Body of pancreas (tissue), 4 donors: Measurements from ENCODE around the gene ALDH1A1.

ENCODE experiments used
- CTCF ChIP-seq, 7 experiments: fragments of 450-650 bp in 4 of 7; fragments of 200-600 bp in 3 of 7; sonication (generic) in 3 of 7; IDR thresholded peaks; one replicate each; pipeline ENCODE4 v1.5.1; 2016 to 2019; ENCODE audit warnings: antibody characterized with exemption in 7 of 7
- POLR2A ChIP-seq, 3 donors: fragments of 450-650 bp; IDR thresholded peaks; one replicate each; pipeline ENCODE4 v1.6.1; 2016; ENCODE audit warnings: antibody characterized with exemption in 3 of 3, mild to moderate bottlenecking in 2 of 3

- TF ChIP-seq CTCF (IDR thresholded peaks at IDR 0.05) (no peak), POLR2A (IDR thresholded peaks at IDR 0.05) (no peak)
Measured at GRCh38 chr9:72873456-72873855, 79.4 kb downstream of the ALDH1A1 start.
